AG08395 (cell line): ENCODE data around the gene TTLL4.
"Not testable (repeated sequence)": the region's sequence is repeated elsewhere in the genome, so short reads cannot be mapped to it uniquely, and the experiment has no call there.

Source experiments
- DNase-seq: peaks from one replicate; pipeline ENCODE4 v3.0.0; 2012; ENCODE audit warnings: mixed read lengths, low spot score

Gene TTLL4

DNA sequence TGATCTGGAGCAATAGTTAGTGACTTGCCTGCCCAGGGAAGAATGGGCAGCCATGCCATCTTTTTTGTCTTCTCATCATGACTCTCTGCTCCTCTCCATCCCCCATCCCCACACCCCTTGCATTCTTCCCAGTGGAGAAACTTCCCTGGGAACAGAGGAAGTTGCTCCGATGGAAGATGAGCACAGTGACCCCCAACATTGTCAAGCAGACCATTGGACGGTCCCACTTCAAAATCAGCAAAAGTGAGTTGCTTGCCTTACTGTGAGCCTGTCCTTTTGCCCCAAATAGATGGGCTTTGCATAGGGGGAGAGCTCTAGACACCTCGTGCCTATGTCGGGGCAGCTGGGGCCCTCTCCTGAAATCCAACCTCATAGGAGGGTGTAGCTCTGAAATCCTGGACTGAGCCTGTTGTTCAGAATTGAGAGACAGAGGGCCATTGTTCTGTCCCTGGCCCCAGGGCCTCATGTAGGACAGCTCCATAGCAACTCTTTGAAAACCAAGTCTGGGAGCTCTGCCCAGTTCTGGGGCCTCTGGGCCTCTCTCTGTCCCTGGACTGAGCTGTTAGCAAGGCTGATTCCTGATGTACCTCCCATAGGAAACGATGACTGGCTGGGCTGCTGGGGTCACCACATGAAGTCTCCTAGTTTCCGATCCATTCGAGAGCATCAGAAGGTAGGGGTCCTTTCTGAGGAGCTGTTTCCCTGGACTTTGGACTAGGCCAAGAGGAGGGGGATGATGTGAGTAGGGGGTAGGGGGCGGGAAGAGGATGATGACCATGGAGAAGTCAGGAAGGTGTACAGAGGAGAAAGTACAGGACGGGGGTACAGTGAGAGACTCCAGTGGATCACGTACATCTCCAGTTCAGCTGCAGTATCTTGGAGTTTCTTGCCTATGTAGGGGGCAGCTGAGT lies 35.2 kb downstream of the TTLL4 start:
- peak; percentile 48 for DNase-seq

DNA sequence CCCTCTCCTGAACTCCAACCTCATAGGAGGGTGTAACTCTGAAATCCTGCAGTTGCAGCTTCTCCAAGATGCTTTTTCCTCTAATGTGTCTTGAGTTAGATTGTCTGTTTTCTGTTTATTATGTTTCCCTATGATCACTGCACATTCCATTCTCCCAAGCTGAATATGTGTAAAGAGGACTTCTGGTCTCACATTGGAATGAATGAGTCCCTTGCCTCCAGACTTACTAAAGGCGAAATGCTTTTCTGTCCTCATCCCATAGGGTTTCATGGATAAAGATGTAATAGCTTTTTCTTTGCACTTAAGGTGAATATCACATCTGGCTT lies 35.8 kb downstream of the TTLL4 start:
- DNase-seq, result no peak

DNA sequence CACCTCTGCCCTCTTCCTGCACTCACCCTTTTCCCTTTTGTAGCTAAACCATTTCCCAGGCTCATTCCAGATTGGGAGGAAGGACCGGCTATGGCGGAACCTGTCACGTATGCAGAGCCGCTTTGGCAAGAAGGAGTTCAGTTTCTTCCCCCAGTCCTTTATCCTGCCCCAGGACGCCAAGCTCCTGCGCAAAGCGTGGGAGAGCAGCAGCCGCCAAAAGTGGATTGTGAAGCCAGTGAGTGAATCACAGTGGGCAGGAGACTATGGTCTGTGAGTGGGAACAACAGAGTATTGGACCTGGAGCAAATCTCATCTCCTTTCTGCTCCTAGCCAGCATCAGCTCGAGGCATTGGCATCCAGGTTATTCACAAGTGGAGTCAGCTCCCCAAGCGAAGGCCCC lies 36.3 kb downstream of the TTLL4 start:
- DNase-seq, result no peak

DNA sequence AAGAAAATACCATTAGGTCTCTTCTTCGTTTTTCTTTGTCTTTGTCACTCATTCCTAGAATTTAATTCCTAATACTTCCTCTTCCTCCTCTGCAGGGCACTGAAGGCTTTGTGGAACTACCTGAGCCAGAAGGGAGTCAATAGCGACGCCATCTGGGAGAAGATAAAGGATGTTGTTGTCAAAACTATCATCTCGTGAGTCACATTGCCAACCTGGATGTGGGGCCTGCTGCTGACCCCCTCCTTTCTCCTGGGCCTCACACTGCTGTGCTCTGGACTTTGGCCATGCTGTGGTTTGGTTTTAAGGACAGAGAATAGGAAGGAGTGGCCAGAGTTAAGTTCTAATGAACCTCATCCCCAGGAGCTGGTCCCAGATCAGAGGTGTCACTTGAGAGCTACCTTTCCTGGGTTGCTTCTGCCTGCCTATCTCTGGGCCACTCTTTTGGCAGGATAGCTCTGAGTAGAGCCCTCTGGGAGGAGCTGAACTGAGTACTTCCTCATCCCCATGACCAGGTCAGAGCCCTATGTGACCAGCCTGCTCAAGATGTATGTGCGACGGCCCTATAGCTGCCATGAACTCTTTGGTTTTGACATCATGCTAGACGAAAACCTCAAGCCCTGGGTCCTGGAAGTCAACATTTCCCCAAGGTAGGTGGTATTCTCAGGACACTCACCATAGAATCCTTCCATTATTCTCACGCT lies 38.3 kb downstream of the TTLL4 start:
- no peak for DNase-seq

DNA sequence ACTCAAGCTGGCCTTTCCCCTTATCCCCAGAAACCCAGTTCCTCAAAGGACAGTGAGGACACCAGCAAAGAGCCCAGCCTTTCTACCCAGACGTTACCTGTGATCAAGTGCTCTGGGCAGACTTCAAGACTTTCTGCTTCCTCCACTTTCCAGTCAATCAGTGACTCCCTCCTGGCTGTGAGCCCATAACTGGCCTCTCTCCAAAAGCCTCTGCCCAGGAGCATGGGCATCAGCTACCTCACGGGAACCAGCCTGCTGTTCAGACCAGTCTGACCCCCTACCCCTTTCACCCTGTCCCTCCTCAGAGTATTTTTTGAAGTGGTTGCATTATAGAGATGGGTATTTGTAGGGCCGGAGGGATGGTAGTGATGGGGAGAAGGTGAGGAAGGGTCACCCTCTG lies 43.6 kb downstream of the TTLL4 start:
- DNase-seq, result no peak

DNA sequence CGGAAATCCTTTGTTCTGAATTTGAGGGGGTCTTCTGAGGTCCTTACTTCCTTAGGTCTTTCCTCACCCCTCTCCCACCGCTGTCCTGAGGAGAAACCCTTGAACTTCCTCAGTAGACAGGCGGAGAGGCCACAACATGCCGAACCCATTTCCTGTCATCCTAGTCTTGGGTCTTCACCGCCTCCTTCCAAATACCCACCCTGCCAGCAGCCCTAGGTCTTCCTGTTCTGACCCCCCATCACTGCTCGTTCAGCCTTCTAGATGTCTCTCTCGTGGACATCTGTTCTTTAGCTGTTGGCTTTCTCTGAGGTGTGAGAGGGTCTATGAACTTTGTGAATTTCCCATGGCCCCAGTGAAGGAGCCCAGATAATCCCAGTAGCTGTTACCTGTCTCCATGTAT lies 44.1 kb downstream of the TTLL4 start:
- DNase-seq, result no peak

DNA sequence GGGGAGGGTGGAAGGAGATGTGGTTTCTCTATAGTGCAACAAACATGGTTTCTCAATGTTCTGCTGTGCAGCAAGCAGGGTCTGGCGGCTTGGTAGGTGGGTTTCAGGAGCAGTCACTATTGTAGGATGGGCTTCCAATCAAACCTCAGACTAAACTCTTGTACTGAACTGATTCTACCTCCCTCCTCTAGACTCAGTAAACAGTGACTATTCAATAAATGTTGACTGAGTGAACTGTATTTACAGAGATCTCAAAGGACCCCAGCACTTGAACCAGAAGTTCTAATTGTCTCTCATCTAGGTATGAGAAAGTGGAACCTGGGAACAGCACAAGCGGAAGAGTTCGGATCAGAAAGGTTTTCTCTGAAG lies 44.5 kb downstream of the TTLL4 start:
- no peak for DNase-seq

DNA sequence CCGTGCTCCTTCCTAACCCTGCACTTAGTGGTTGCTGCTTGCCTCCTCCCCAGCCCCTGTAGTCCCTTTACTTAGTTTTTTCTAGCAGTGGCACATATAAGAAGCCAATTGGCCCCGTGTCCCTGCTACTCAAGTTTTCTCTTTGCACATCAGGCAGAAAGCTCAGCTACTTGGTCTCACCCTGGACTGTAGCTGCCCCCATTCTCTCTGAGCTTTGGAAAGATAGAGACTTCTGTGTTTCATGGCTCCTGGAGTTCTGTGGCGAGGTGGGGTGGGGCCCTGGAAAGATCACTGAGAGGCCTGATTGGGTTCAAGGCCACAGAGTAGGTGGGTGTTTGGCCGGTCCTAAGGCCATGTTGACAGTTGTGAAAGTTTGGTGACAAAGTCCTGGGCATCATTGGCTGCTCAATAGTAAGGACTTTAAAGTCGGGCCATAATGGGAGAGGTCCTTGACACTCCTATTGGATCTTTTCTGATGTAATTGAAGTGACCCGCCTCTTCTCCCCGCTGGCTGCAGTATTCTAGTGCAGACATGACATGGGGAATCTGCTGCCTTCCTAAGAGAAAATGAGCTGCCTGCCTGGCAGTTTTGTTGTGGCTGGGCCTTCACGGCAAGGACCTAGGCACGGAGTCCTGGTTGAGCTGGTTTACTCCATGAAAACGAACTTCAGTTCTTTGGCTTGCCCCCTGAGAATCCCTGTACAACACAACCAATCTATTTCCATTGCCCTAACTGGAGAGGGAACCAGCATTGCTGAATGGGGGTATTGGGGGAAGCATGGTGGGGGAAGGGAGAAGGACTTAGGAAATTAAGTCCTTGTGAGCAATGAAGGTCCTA lies 45.2 kb downstream of the TTLL4 start:
- DNase-seq, result no peak

DNA sequence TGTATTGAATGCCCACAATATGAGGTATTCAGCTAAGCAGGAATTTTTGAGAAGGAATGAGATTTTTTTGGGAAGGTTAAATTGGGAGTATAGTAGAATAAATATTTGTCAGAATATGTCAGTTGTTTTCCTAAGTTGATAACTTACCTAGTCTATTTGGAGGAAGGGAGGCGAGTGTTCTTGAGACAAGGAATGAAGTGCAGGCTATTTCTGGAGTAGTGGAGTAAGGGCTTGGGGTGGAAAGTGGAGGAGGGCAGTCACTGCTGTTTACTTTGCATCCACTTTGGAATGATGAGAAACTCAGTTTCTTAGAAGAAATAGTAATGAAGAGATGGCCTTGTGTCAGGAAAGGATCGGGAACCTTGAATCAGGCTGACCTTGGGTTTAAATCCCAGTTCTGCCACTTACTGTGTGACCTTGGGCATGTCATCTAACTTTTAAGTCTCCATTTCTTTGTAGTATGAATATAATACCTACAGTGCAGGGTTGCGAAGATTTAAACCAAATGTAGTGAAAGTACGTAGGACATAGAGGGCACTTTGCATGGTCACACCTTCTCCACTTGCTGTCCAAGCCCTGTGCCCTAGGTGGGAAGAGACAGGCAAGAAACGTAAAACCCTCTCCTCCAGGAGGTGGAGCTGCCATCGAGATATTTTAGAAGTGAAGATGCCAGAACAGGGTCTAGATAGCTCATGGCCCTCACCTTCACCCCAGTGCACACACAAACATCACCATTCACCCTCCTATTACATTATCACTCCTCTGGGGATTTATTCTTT lies 46.2 kb downstream of the TTLL4 start:
- DNase-seq, result no peak

DNA sequence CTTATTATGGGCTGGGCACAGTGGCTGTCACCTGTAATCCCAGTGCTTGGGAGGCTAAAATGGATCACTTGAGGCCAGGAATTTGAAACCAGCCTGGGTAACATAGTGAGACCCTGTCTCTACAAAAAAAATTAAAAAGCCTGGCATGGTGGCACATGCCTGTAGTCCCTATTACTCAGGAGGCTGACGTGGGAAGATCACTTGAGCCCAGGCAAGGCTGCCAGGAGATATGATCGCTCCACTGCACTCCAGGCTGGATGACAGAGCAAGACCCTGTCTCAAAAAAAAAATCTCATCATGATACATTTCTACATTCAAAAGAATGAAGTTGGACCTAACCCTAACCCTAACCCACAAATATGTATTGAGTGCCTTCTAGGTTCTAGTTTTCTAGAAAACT lies 51.2 kb downstream of the TTLL4 start:
- DNase-seq, result no peak

DNA sequence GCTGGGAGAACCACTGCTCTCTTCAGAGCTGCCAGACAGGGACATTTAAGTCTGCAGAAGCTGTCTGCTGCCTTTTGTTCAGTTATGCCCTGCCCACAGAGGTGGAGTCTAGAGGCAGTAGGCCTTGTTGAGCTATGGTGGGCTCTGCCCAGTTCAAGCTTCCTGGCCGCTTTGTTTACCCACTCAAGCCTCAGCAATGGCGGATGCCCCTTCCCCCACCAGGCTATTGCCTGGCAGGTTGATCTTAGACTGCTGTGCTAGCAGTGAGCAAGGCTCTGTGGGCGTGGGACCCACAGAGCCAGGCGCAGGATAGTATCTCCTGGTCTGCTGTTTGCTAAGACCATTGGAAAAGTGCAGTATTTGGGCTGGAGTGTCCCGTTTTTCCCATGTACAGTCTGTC lies 62.1 kb downstream of the TTLL4 start:
- not testable (repeated sequence) for DNase-seq

DNA sequence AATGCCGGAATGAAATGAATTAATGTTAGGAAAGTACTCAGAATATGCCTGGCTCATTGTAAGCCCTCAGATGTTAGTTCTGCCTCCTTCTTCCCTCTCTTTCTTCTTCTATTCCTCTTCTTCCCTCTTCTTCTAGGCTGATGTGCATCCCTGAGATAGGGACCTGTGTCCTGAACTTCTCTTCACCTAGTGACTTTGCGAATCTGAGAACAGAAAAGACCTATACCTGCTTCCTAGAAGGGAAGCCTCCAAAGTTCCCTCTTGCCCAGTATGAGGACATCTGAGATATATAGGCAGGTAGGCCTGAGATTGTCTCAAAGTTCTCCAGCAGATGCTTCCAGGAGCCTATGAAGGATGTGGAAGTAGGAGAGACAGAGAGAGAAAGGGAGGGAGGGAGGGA lies 63.2 kb downstream of the TTLL4 start:
- DNase-seq, result no peak

DNA sequence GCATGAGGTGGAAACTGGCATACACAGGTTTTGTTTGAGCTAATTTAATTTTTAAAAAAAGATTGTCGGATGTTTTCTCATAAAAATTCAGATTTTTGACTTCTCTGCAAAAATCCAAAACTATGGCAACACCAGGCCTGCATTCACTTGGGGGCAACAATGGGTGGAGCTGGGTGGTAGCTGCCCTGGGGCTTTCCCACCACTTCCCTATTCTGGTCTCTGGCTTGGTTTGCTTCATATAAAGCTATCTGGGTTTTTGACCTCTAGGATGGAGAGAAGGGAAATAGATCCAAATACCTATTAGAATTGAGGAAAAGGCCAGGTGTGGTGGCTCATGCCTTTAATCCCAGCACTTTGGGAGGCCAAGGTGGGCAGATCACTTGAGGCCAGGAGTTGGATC lies 65.9 kb downstream of the TTLL4 start:
- DNase-seq, result no peak

DNA sequence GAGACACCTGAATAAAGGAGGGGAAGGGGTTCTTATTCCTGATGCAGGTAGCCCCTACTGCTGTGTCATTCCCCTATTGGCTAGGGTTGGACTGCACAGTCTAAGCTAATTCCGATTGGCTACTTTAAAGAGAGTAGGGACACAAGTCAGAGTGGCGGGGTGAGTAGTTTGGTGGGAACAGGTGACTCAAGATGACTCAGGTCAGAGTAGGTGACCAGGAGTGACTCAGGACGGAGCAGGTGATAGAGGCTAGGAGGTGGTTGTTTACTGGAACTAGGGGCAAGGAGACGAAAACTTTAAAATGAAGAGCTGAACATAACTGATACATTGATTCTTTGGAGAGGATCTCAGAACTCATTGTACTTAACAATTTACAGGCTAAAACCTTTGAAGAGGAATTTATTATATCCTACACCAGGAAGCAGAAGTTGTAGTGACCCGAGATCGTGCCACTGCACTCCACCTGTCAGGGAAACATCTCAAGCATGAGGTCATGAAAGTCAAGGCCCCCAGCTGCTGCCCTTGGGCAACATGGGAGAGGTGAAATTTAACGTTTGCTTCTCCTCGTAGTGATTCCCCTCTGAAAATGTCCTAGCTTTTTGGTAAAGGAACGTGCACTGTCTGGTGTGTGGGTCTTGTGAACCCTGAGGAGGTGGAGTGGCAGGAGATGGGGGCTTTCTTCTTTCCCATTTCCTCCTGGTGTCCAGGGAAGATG lies 66.8 kb downstream of the TTLL4 start:
- DNase-seq, result no peak

DNA sequence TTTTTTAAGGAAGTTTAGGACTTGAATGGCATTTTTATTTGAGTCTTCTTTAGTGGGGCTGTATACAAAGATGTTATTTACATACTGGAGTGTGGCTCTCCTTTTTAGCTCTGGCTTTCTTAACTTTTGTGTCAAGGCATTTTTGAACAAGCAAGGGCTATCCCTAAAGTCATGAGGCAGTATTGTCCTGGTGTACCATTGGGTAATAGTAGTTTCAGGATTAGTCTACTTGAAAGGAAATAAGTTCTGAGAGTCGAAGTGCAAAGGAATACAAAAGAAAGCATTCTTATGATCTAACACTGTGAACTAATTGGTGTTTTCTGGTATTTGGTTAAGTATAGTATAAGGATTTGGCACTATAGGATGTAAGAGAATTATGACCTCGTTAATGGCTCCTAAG lies 69.4 kb downstream of the TTLL4 start:
- no peak for DNase-seq

DNA sequence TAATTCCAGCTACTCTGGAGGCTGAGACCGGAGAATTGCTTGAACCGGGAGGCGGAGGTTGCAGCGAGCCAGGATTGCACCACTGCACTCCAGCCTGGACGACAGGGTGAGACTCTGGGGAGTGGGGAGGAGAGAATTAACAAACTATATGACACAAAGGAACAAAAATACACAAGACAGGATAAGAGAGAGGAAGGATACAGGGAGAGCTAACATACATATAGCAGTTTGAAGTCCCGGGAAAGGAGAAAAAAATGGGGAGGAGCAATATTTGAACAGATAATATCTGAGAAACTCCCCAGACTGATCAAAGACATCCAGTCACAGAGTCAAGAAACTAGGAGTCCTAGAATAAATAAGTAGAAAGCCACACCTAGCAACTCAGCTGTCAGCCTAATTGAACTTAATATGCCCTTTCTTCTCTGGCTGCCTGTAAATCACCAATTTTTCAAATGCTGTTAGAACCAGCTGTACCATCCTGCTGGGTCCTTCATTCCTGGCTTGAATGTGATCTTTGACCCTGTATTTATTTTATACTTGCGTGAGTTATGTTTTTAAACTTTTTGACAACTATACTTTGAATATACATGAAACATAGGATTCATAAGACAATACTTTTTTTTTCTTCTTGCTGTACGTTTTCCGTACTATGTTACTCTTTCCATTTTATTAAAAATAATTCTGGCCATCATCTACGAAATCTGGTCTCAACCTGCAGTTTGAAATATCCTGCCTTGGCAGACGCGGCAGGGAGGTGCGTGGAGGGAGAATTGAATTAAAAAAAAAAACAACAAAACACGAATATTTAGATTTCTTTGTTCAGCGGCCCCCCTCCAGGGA lies 70.4 kb downstream of the TTLL4 start:
- DNase-seq, result no peak

DNA sequence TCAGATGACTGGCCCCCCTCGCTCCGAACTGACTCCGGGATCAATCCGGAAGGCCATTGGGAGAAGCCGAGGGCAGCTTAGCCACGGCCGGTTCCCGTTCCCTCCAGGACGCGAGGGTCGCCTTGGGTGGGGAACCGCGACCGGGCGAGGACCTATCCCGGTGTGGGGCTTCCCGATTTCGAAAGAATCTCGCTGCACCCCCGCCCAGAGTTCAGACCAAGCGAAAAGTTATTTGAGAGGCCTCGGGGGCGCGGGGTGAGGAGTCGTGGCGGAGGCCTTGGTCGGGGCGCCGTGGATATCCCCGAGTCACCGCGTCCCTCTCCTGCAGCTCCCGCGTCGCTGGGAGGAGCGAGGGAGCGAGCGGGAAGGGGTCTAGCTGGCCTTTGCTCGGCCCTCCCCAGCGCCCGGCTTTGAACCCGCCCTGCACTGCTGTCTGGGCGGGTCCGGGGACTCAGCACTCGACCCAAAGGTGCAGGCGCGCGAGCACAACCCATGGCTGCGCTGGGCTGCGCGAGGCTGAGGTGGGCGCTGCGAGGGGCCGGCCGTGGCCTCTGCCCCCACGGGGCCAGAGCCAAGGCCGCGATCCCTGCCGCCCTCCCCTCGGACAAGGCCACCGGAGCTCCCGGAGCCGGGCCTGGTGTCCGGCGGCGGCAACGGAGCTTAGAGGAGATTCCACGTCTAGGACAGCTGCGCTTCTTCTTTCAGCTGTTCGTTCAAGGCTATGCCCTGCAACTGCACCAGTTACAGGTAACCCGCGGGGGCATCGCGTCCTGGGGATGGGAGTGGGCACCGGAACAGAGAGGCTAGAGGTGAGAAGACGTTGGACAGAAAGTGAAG lies 71.3 kb downstream of the TTLL4 start, which contains the start of gene CYP27A1:
Gene CYP27A1, plus strand, starts transcription at position 457 of the 837 bp plus-strand sequence. Its CDS starts 36 bp downstream, at position 493.
- DNase-seq, result peak; percentile 56

DNA sequence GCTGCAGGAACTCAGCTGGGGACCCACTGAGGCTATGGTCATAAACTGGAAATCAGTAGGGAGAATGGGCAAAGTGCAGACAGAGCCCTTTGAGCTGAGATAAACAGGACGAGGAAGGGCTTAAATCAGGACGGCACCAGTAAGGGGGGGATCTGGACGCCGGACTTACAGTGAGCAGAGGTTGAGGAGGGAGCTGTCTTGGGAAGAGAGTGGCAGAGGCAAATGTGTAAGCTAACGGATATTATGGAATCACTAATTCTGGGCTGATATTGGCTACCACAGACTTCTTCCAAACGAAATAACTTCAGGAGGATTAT lies 71.9 kb downstream of the TTLL4 start:
- DNase-seq, result no peak

DNA sequence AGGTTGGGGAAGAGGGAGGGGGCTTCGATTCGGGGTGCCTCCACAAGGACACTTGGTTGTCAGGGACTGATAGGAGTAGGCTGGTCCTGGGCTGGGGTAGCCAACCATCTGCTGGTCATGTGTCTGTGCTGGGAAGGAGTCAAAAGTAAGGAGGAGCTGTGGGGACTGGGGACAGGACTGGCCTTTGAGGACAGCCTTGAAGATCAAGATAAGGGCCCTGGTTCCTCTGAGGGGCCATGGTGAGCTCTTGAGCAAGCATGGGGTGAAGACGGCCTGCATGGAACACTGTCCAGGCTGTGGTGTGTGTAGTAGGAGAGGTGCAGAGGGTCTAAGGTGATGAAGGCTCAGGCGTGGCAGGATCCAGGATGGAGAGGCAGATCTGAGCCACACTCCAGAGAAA lies 73.1 kb downstream of the TTLL4 start:
- no peak for DNase-seq

DNA sequence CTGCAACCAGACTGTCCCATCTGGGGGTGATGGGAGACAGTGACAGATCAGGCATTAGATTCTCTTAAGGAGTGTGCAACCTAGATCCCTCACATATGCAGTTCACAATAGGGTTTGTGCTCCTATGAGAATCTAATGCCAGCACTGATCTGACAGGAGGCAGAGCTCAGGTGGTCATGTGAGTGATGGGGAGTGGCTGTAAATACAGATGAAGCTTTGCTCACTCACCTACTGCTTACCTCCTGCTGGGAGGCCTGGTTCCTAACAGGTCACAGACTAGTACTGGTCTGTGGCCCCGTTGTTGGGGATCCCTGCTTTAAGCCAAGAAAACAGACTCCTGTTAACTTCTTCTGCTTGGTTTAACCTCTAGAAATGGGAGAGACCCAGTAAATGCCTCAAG lies 74.5 kb downstream of the TTLL4 start:
- DNase-seq, result no peak
